ENCODE measurements around the gene LRRC8A. TPM values are rescaled to one million over a fixed set of nuclear protein-coding genes. Genes with fewer than 3 reads are reported as not detected.

Gene LRRC8A
- polyA plus RNA-seq, 1 donor from 2014 or later = 11.6 TPM

DNA sequence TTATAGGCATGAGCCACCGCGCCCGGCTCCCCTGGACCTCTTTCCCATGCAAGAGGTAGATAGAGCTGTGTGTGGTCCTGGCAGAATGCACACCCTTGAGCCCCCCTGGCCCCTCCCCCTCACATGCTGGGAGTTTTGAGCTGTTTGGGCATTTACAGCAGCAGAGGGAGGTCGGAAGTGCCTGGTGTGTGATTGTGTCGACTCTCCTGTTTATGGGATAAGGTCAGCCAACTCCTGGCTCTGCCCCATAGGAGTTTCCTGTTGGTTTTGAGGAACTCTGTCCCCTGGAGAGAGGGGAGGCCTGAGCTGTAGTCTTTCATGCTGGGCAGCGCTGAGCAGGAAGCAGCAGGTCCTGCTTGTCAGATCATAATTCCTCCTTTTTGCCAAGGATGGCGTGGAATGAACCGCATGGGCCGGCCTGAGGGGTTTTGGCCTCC, 6.0 kb downstream of the LRRC8A start:
- TF ChIP-seq EZH2 (IDR thresholded peaks at IDR 0.05; ENCODE audit: borderline replicate concordance, insufficient read depth, low read length, poor library complexity, severe bottlenecking) (no peak), SMC3 (conservative IDR thresholded peaks at IDR 0.05; ENCODE audit: poor library complexity) (no peak), MXI1 (conservative IDR thresholded peaks at IDR 0.05; ENCODE audit: poor library complexity, severe bottlenecking) (no peak), RAD21 (conservative IDR thresholded peaks at IDR 0.05) (no peak), REST (IDR thresholded peaks at IDR 0.05; ENCODE audit: borderline replicate concordance) (no peak), EP300 (conservative IDR thresholded peaks at IDR 0.05; ENCODE audit: poor library complexity, severe bottlenecking) (no peak), CTCF (IDR thresholded peaks at IDR 0.05; ENCODE audit: poor library complexity, severe bottlenecking) (no peak), POLR2AphosphoS5 (IDR thresholded peaks at IDR 0.05) (no peak), TAF1 (IDR thresholded peaks at IDR 0.05; ENCODE audit: low read depth) (no peak)
- no peaks in the 10 kb centered on the region for H3K9me2 ChIP-seq (ENCODE audit: insufficient read depth, low read length)
- peaks cover 29% of the 10 kb centered on the region for H3K79me2 ChIP-seq (replicated peaks; ENCODE audit: insufficient read depth, low read length)
- peaks cover 2% of the 10 kb centered on the region for H3F3A ChIP-seq (ENCODE audit: insufficient read depth, low read length, poor library complexity, severe bottlenecking)
- no peak overlapping the region for H3K9ac ChIP-seq (ENCODE audit: low read length)
- no peak overlapping the region for H2AFZ ChIP-seq (ENCODE audit: low read depth, low read length)
- no peaks in the 10 kb centered on the region for H3K27me3 ChIP-seq (ENCODE audit: insufficient read depth, low read depth, low read length)
- H4K20me1 ChIP-seq (ENCODE audit: insufficient read depth) = no peaks in the 10 kb centered on the region
- no peak overlapping the region for H3K4me2 ChIP-seq (ENCODE audit: low read length)
- no peak overlapping the region for H3K4me3 ChIP-seq (ENCODE audit: low read length)
- no peaks in the 10 kb centered on the region for H3K9me3 ChIP-seq (ENCODE audit: low read length)
- no peak overlapping the region for H3K27ac ChIP-seq (ENCODE audit: low read length)
- no peaks in the 10 kb centered on the region for H3K36me3 ChIP-seq (ENCODE audit: insufficient read depth, low read length)

GRCh38 chr9:128891321-128892220, 9.6 kb downstream of the LRRC8A start:
- Histone ChIP-seq H3F3A (ENCODE audit: insufficient read depth, low read length, poor library complexity, severe bottlenecking) (no peaks in the 10 kb centered on the region), H3K9ac (ENCODE audit: low read length) (no peak overlapping the region), H2AFZ (ENCODE audit: low read depth, low read length) (no peak overlapping the region), H3K4me2 (ENCODE audit: low read length) (no peak overlapping the region), H3K9me3 (ENCODE audit: low read length) (no peaks in the 10 kb centered on the region), H3K36me3 (ENCODE audit: insufficient read depth, low read length) (no peaks in the 10 kb centered on the region), H3K27me3 (ENCODE audit: insufficient read depth, low read depth, low read length) (no peaks in the 10 kb centered on the region), H3K27ac (ENCODE audit: low read length) (no peak overlapping the region), H3K4me3 (ENCODE audit: low read length) (no peak overlapping the region), H3K79me2 (replicated peaks; ENCODE audit: insufficient read depth, low read length) (peaks cover 8% of the 10 kb centered on the region), H3K9me2 (ENCODE audit: insufficient read depth, low read length) (no peaks in the 10 kb centered on the region), H4K20me1 (ENCODE audit: insufficient read depth) (no peaks in the 10 kb centered on the region)
- no peak for TF ChIP-seq TAF1 (IDR thresholded peaks at IDR 0.05; ENCODE audit: low read depth)
- TF ChIP-seq CTCF (IDR thresholded peaks at IDR 0.05; ENCODE audit: poor library complexity, severe bottlenecking) = no peak
- no peak for TF ChIP-seq SMC3 (conservative IDR thresholded peaks at IDR 0.05; ENCODE audit: poor library complexity)
- TF ChIP-seq MXI1 (conservative IDR thresholded peaks at IDR 0.05; ENCODE audit: poor library complexity, severe bottlenecking) = no peak
- no peak for TF ChIP-seq POLR2AphosphoS5 (IDR thresholded peaks at IDR 0.05)
- no peak for TF ChIP-seq RAD21 (conservative IDR thresholded peaks at IDR 0.05)
- TF ChIP-seq EZH2 (IDR thresholded peaks at IDR 0.05; ENCODE audit: borderline replicate concordance, insufficient read depth, low read length, poor library complexity, severe bottlenecking) = no peak
- TF ChIP-seq REST (IDR thresholded peaks at IDR 0.05; ENCODE audit: borderline replicate concordance) = no peak
- TF ChIP-seq EP300 (conservative IDR thresholded peaks at IDR 0.05; ENCODE audit: poor library complexity, severe bottlenecking) = no peak

Data from neural cell (in vitro differentiated cells).